Adipocyte (in vitro differentiated cells): ENCODE results near the gene C6orf141.

ENCODE experiments used
- DNase-seq: peaks from one replicate; pipeline ENCODE4 v3.0.0-alpha.2; 2015; ENCODE audit warnings: low read depth
- H3K27me3 ChIP-seq: replicated peaks from 2 replicates; pipeline ENCODE4 v1.7.0; 2013; ENCODE audit warnings: mild to moderate bottlenecking, low read length, moderate library complexity; ENCODE audit not compliant: control insufficient read depth, insufficient read depth
- H3K36me3 ChIP-seq: 2 replicates; pipeline ENCODE4 v1.7.0; 2013; ENCODE audit warnings: low read length, mild to moderate bottlenecking, moderate library complexity; ENCODE audit not compliant: control insufficient read depth, insufficient read depth, severe bottlenecking
- H3K4me1 ChIP-seq: 2 replicates; pipeline ENCODE4 v1.7.0; 2013; ENCODE audit warnings: mild to moderate bottlenecking, low read length, moderate library complexity; ENCODE audit not compliant: control insufficient read depth, insufficient read depth
- H3K4me3 ChIP-seq: 2 replicates; pipeline ENCODE4 v1.7.0; 2013; ENCODE audit warnings: mild to moderate bottlenecking, low read length, moderate library complexity
- H3K9ac ChIP-seq: 2 replicates; pipeline ENCODE4 v1.7.0; 2013; ENCODE audit warnings: mild to moderate bottlenecking, low read length, moderate library complexity
- H3K9me3 ChIP-seq: 2 replicates; pipeline ENCODE4 v1.7.0; 2013; ENCODE audit warnings: mild to moderate bottlenecking, low read length, moderate library complexity; ENCODE audit not compliant: control insufficient read depth

The C6orf141 gene

DNA sequence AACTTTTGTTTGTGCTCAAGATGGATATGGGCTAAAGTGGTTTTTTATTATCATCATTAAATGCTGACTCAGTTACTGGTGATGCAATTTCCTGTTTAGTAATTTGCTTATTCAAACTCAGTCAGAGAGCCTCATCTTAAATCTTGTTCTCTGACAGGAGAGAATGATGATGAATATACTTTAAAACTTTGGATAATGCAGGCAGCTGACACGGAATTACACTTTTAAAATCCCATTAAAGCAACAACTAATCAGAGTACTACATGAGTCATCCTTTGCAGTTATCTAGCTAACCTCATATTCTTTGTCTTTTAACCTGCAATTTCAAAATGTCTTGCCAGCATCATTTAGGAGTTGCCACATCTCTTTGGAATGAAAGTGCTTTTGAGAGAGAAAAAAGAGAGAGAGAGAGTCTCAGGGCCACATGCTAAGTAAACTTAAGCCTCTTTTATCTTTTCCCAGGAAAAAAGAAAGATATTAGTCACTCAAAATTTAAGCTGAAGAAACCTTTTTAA is 9.2 kb upstream of the C6orf141 start:
- Histone ChIP-seq H3K4me1 (peaks cover 13% of the 10 kb centered on the region), H3K9me3 (no peaks in the 10 kb centered on the region), H3K4me3 (no peak overlapping the region), H3K36me3 (no peaks in the 10 kb centered on the region), H3K27me3 (no peaks in the 10 kb centered on the region), H3K9ac (peak overlapping the region; percentile 50)
- peak; percentile 50 for DNase-seq

DNA sequence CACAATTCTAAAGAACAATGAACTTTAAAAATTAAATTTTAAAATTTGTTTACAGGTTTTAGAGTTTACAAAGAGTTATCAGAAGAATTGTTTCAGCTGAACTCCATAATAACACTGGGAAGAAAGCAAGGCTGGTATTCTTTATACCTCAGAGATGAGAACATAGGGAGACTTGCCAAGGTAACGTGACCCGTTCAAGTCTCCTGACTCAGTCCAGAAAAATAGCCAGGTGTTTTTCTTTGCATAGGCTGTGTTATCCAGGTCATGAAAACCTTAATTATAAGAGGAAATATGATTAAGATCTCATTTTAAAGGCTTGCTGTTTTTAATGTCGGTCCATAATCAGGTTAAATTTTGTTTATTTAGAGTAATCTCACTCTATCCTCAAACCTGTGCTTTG is 8.5 kb upstream of the C6orf141 start:
- Histone ChIP-seq H3K9ac (peak overlapping the region; percentile 50), H3K36me3 (no peaks in the 10 kb centered on the region), H3K4me3 (no peak overlapping the region), H3K27me3 (no peaks in the 10 kb centered on the region), H3K4me1 (peaks cover 13% of the 10 kb centered on the region), H3K9me3 (no peaks in the 10 kb centered on the region)
- DNase-seq: no peak

DNA sequence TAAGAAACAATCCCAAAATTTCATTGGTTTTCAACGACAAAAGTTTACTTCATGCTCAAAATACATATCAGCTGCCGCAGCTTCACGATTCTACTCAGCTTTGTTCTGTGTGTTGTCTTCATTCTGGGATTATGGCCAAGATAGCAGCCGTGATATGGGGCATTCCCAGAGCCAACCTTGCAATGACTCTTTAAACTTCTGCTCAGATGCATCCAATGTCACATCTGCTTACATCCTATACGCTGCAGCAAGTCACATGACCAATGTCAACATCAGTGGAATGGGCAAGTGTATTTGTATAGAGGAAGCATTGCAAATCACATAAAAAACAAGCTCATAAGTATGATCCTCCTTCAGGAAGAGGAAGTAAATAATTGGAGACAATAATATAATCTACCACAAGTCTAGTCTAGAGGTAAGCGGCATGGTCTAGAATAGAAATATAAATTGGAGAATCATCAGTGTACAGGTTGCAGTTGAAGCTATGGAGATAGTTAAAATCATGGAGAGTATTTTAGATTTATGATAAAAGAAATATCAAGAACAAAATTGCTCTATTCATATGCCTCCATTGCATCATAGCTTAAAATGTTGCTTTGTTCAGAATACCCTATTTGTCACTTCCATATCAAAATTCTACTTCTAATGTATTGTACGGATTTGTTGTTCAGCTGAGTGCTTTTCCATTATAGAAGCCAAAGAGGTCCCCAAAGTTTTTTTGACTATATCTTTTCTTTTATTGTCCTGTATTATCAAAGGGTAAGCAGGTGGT is 7.2 kb upstream of the C6orf141 start:
- Histone ChIP-seq H3K9ac (no peak overlapping the region), H3K4me3 (no peak overlapping the region), H3K36me3 (no peaks in the 10 kb centered on the region), H3K27me3 (no peaks in the 10 kb centered on the region), H3K4me1 (peaks cover 13% of the 10 kb centered on the region), H3K9me3 (no peaks in the 10 kb centered on the region)
- DNase-seq: no peak

DNA sequence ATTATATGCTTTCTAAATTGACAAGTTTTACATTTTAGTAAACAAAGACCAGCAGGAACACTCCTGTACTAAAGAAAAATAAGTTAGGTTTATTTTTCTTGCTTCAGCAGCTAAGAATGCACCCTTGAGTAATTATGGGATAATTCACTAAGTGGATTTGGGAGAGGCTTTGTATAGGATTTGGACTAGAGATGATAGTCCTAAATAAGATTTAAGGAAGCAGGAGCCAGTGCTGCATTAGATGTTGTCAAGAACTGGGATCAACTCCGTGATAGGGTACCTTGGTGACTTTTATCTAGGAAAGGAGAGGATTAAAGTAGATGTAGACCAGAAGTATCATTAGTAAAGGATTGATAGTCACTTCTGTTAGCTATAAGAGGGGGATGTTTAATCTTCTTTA is 4.1 kb upstream of the C6orf141 start:
- Histone ChIP-seq H3K4me1 (peaks cover 21% of the 10 kb centered on the region), H3K4me3 (no peak overlapping the region), H3K9me3 (no peaks in the 10 kb centered on the region), H3K9ac (no peak overlapping the region), H3K36me3 (no peaks in the 10 kb centered on the region), H3K27me3 (peaks cover 13% of the 10 kb centered on the region)
- no peak for DNase-seq

DNA sequence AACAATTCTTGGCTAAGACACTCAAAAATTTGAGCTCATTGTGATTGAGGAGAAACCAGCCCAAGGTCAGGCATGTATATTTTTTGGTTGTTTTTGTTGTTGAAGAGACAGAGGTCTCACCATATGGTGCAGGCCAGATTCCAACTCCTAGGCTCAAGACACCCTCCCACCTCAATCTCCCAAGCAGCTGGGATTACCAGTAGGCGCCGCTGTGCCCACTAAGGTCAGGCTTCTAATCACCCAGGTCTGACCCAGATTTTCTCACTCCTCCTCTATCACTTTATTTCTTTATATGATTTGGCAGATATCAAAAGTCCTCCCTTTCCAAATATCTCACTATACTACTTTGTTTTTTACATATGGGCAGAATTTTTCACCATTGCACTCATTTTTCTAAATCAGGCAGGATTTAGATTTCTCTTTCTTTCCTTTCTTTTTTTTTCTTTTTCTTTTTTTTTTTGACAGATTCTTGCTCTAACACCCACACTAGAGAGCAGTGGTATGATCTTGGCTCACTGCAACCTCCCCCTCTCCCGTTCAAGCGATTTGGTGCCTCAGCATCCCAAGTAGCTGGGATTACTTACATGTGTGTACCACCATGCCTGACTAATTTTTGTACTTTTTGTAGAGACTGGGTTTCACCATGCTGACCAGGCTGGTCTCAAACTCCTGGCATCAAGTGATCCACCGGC is 1.7 kb upstream of the C6orf141 start:
- Histone ChIP-seq H3K4me3 (no peak overlapping the region), H3K4me1 (peaks cover 18% of the 10 kb centered on the region), H3K9ac (no peak overlapping the region), H3K9me3 (no peaks in the 10 kb centered on the region), H3K36me3 (no peaks in the 10 kb centered on the region), H3K27me3 (peaks cover 28% of the 10 kb centered on the region)
- DNase-seq: no peak

DNA sequence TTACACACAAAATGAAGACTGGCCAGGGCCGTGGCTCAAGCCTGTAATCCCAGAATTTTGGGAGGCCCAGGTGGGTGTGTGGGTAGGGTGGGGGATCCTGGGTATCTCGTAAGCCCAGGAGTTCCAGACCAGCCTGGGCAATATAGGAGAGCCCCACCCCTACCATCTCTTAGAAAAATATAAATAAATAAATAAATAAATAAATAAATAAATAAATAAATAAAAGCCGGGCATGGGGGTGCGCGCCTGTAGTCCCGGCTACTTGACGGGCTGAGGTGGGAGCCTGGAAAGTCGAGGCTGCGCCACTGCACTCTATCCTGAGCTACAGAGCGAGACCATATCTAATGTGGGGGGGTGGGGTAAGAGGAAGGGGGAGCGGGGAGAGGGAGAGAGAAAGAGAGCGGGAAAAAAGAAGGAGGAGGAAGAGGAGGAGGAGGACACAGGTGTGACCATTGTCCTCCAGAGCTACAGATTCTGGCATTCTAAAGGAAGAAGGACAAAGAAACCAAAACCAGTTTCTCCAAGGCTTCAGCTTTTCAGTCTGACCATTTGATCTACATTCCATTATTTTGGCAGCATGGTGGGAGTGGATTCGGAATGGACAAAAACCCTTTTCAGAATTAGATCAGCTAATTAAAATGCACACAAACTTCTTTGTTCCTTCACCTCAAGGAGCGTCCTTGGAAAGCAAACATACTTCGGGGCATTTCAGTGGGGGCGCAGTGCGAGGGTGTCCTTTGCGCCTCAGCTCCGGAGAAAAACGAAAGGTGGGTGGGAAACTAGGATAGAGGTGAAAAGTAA is 577 bp upstream of the C6orf141 start:
- H3K9me3 ChIP-seq: no peaks in the 10 kb centered on the region
- H3K9ac ChIP-seq: no peak overlapping the region
- H3K4me1 ChIP-seq: peaks cover 18% of the 10 kb centered on the region
- H3K27me3 ChIP-seq: peaks cover 28% of the 10 kb centered on the region
- peak overlapping the region; percentile 75 for H3K4me3 ChIP-seq
- peak; percentile 4 for DNase-seq
- H3K36me3 ChIP-seq: no peaks in the 10 kb centered on the region

DNA sequence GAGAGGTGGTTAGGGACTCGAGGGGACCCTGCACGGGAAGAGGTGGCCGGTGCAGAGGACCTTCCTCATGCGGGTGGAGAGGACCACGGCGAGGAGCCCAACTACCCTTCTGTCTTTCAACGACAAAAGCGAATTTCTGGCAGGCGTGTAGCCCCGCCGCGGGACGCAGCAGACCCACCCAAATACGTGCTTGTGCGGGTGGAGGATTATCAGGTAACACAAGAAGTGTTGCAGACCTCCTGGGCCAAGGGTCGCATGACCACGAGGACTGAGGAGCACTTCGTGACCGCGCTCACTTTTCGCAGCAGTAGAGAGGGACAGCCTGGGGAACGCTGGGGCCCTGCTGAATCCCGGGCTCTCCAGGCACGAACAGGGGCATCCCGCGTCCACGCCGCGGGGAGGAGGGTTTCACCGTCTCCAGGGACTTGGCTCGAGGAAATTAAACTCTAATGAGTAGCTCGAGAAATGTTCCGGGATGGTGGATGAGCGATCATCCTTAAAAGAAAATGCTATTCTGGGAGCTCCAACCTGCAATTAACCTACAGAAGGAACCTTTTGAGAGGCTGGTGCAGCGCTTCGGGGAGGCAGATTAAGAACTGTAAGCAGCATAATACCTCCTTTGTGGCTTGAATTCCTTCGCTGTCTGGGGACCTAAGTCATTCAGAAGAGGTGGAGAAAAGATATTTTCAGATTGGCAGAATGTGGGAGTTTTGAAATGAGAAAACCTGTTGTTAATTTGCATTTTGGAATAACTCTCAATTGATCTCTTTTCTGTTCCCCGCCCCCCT is 804 bp downstream of the C6orf141 start:
- Histone ChIP-seq H3K9ac (no peak overlapping the region), H3K27me3 (peaks cover 28% of the 10 kb centered on the region), H3K9me3 (no peaks in the 10 kb centered on the region), H3K4me3 (peak overlapping the region; percentile 75), H3K36me3 (no peaks in the 10 kb centered on the region), H3K4me1 (peaks cover 22% of the 10 kb centered on the region)
- DNase-seq: peak; percentile 13

DNA sequence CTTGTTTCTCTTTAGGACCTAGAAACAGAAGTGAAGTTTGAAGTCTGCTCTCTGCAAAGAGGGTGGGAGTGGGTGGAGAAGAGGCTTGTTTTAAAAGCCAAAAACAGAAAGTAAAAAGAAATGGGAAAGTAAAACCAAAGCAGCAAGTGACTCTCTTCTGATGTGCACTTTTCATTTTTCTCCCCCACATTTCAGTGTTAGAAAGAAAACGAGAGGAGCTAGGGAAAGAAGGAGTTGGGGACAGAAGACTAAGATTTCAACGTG is 1.3 kb downstream of the C6orf141 start:
- Histone ChIP-seq H3K36me3 (no peaks in the 10 kb centered on the region), H3K9me3 (no peaks in the 10 kb centered on the region), H3K4me1 (peaks cover 27% of the 10 kb centered on the region), H3K27me3 (peaks cover 28% of the 10 kb centered on the region), H3K4me3 (peak overlapping the region; percentile 75), H3K9ac (no peak overlapping the region)
- DNase-seq: no peak

DNA sequence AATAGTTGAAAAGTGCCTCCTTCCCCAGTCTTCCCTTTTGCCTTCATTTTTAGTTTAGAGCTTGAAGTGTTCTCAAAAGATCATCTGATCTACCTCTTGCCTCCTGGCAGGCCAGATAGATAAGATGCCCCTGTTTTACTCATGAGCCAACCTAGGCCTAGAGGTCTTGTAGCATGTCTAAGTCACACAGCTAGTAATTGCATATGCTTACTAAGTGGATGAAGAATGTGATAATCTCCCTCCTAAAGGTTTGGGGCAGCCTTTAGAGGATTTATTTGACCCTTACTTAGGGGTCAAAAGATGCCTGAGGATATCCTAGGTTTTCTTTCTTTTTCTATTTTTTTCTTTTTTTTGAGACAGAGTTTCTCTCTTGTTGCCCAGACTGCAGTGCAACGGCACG is 2.1 kb downstream of the C6orf141 start:
- Histone ChIP-seq H3K9ac (no peak overlapping the region), H3K4me3 (no peak overlapping the region), H3K36me3 (no peaks in the 10 kb centered on the region), H3K9me3 (no peaks in the 10 kb centered on the region), H3K27me3 (peaks cover 28% of the 10 kb centered on the region), H3K4me1 (peaks cover 27% of the 10 kb centered on the region)
- no peak for DNase-seq

DNA sequence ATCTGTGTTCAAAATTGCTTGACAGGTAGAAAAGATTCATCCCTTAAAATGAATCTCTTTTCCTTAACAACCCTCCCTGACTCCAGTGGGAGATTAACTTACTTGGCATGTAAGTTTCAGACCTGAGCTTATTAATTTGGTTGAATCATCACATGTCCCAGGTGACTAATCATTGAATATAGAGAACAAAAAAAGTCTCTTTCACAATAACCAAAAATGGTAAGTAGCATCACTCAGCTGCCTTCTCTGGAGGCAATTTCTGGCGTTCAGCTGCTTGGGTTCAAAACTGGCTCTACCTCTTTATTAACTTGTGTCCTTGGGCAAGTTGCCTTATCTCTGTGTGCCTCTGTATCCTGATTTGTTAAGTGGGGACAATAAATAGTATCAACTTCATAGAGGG is 2.9 kb downstream of the C6orf141 start:
- H3K36me3 ChIP-seq: no peaks in the 10 kb centered on the region

More for the DNA sequence above, 2.9 kb downstream of the C6orf141 start:
- H3K27me3 ChIP-seq: peaks cover 28% of the 10 kb centered on the region
- H3K4me3 ChIP-seq: no peak overlapping the region
- H3K9me3 ChIP-seq: no peaks in the 10 kb centered on the region
- no peak for DNase-seq
- no peak overlapping the region for H3K9ac ChIP-seq
- H3K4me1 ChIP-seq: peaks cover 27% of the 10 kb centered on the region
